SU-DHL-6 (cell line): Measurements from ENCODE around the gene TREH.

Experiments
- H2AFZ ChIP-seq: fragments of 200-600 bp; sonication (generic); 2 replicates; pipeline ENCODE4 v1.6.1; 2014; ENCODE audit warnings: low read depth, mild to moderate bottlenecking, moderate library complexity, mixed read lengths, antibody characterized with exemption, low read length; ENCODE audit not compliant: severe bottlenecking
- H3F3A ChIP-seq: fragments of 200-600 bp; shearing (Covaris generic); 2 replicates; pipeline ENCODE4 v1.6.0; 2016; ENCODE audit warnings: antibody characterized with exemption, mild to moderate bottlenecking; ENCODE audit not compliant: insufficient read depth
- H3K27ac ChIP-seq: fragments of 200-600 bp; sonication (generic); 2 replicates; pipeline ENCODE4 v1.5.1; 2016; ENCODE audit warnings: low read depth, mild to moderate bottlenecking, low read length, moderate library complexity, mixed read lengths
- H3K27me3 ChIP-seq: fragments of 200-600 bp; sonication (generic), shearing (Covaris generic); 2 replicates; pipeline ENCODE4 v1.6.0; 2014; ENCODE audit warnings: mild to moderate bottlenecking, low read length
- H3K36me3 ChIP-seq: fragments of 200-600 bp; sonication (generic); 2 replicates; pipeline ENCODE4 v1.6.1; 2014; ENCODE audit warnings: mild to moderate bottlenecking, low read length, mixed read lengths
- H3K4me2 ChIP-seq: fragments of 300-600, 200-600 bp; shearing (Covaris generic), sonication (generic); 2 replicates; pipeline ENCODE4 v1.6.0; 2014; ENCODE audit warnings: low read length, low read depth, mild to moderate bottlenecking; ENCODE audit not compliant: poor library complexity, severe bottlenecking
- H3K4me3 ChIP-seq: fragments of 200-600 bp; sonication (generic); 2 replicates; pipeline ENCODE4 v1.5.1; 2014; ENCODE audit warnings: antibody characterized with exemption, low read length, mild to moderate bottlenecking, mixed read lengths; ENCODE audit not compliant: insufficient read depth, poor library complexity, severe bottlenecking
- H3K79me2 ChIP-seq: fragments of 200-600 bp; sonication (generic); 2 replicates; pipeline ENCODE4 v1.6.1; 2014; ENCODE audit warnings: mild to moderate bottlenecking, low read length, moderate library complexity; ENCODE audit not compliant: insufficient read depth
- H3K9ac ChIP-seq: fragments of 200-600 bp; sonication (generic); 2 replicates; pipeline ENCODE4 v1.7.0; 2014; ENCODE audit warnings: mild to moderate bottlenecking, low read length
- H3K9me2 ChIP-seq: fragments of 200-600 bp; sonication (generic); replicated peaks from 2 replicates; pipeline ENCODE4 v1.6.1; 2014; ENCODE audit warnings: low read length; ENCODE audit not compliant: insufficient read depth
- H3K9me3 ChIP-seq: fragments of 200-600 bp; sonication (generic); 2 replicates; pipeline ENCODE4 v1.6.1; 2014; ENCODE audit warnings: low read length, mixed read lengths; ENCODE audit not compliant: insufficient read depth
- H4K20me1 ChIP-seq: fragments of 200-600 bp; sonication (generic); 2 replicates; pipeline ENCODE4 v1.6.1; 2014; ENCODE audit warnings: low read depth, mild to moderate bottlenecking, antibody characterized with exemption, low read length, moderate library complexity, mixed read lengths
- EZH2phosphoT487 ChIP-seq: fragments of 200-600 bp; sonication (generic), shearing (Covaris generic); conservative IDR thresholded peaks from 2 replicates; pipeline ENCODE4 v1.6.1; 2018; ENCODE audit warnings: mild to moderate bottlenecking, antibody characterized with exemption, low read length, moderate library complexity, mixed read lengths
- TF ChIP-seq, protein P1 (sequence below): fragments of 200-600 bp; sonication (generic); IDR thresholded peaks from one replicate; pipeline ENCODE4 v1.5.1; 2017; ENCODE audit warnings: antibody characterized with exemption, mild to moderate bottlenecking, low read length, moderate library complexity; ENCODE audit not compliant: insufficient read depth, poor library complexity, severe bottlenecking

TREH gene

DNA sequence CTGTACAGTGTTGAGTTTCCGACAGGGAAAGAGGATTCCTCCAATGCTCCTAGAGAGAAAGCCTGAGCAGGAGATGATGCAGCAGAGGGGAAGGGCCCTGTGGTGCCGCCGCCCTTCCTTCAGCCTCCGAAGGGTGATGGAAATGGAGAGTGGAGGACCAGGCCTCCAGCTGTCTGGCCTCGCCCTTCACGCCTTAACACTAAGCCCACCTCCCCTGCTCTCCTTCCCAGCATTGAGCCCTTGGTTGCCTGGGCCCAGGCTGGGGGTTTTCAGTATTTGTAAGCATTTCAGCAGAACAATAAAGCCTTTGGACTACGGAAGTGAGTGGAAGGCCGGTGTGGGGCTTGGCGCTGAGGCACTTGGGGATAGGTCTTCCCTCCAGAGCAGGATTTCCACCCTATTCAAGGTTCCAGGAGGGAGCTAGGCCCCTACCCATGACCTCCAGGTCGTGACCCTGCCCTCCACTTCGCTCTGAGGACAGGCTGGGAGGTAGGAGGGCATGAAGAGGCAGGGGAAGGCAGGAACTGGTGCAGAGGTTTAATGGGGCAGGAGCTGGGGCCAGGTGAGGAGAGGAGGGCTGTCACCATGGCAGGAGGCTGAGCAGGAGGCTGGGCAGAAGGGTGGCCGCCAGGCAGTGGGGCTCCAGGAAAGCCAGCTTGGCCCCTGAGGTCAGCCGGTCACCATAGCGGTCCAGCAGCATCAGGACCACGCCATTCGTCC, 21.6 kb downstream of the TREH start:
- Histone ChIP-seq H3K27ac (no peak overlapping the region), H2AFZ (no peak overlapping the region), H4K20me1 (no peaks in the 10 kb centered on the region), H3K79me2 (no peaks in the 10 kb centered on the region), H3F3A (no peaks in the 10 kb centered on the region), H3K9ac (no peak overlapping the region), H3K9me2 (no peaks in the 10 kb centered on the region), H3K36me3 (no peaks in the 10 kb centered on the region), H3K27me3 (no peaks in the 10 kb centered on the region), H3K4me2 (no peak overlapping the region), H3K4me3 (no peak overlapping the region), H3K9me3 (no peaks in the 10 kb centered on the region)
- TF ChIP-seq, protein P1, sequence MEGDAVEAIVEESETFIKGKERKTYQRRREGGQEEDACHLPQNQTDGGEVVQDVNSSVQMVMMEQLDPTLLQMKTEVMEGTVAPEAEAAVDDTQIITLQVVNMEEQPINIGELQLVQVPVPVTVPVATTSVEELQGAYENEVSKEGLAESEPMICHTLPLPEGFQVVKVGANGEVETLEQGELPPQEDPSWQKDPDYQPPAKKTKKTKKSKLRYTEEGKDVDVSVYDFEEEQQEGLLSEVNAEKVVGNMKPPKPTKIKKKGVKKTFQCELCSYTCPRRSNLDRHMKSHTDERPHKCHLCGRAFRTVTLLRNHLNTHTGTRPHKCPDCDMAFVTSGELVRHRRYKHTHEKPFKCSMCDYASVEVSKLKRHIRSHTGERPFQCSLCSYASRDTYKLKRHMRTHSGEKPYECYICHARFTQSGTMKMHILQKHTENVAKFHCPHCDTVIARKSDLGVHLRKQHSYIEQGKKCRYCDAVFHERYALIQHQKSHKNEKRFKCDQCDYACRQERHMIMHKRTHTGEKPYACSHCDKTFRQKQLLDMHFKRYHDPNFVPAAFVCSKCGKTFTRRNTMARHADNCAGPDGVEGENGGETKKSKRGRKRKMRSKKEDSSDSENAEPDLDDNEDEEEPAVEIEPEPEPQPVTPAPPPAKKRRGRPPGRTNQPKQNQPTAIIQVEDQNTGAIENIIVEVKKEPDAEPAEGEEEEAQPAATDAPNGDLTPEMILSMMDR: no peak
- TF ChIP-seq EZH2phosphoT487: no peak

DNA sequence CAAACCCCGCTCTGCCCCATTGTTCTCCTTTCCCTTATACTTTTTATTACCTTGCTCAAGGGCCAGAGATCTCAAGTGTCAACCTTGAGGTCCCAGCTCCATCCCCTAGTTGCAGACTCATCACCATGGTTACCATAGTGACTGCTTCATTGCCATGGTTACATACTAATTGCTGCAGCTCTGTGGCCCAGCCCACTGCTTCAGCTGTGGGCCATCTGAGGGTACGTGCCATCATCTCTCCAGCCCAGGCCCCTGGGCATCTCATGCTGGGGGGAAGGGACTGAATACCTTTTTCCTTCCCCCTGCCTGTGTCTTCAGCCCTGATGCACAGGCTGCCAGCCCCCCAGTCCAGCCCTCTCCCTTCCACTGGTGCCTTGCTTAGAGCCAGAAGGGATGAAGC, 22.2 kb downstream of the TREH start:
- H3K9me3 ChIP-seq: no peaks in the 10 kb centered on the region
- H3K27me3 ChIP-seq: no peaks in the 10 kb centered on the region
- no peaks in the 10 kb centered on the region for H3K36me3 ChIP-seq
- no peaks in the 10 kb centered on the region for H3F3A ChIP-seq
- H2AFZ ChIP-seq: no peak overlapping the region
- H4K20me1 ChIP-seq: no peaks in the 10 kb centered on the region
- H3K27ac ChIP-seq: no peak overlapping the region
- no peak for TF ChIP-seq EZH2phosphoT487
- TF ChIP-seq, protein P1: no peak
- H3K9ac ChIP-seq: no peak overlapping the region
- H3K4me3 ChIP-seq: no peak overlapping the region
- no peaks in the 10 kb centered on the region for H3K9me2 ChIP-seq
- no peaks in the 10 kb centered on the region for H3K79me2 ChIP-seq
- H3K4me2 ChIP-seq: no peak overlapping the region

DNA sequence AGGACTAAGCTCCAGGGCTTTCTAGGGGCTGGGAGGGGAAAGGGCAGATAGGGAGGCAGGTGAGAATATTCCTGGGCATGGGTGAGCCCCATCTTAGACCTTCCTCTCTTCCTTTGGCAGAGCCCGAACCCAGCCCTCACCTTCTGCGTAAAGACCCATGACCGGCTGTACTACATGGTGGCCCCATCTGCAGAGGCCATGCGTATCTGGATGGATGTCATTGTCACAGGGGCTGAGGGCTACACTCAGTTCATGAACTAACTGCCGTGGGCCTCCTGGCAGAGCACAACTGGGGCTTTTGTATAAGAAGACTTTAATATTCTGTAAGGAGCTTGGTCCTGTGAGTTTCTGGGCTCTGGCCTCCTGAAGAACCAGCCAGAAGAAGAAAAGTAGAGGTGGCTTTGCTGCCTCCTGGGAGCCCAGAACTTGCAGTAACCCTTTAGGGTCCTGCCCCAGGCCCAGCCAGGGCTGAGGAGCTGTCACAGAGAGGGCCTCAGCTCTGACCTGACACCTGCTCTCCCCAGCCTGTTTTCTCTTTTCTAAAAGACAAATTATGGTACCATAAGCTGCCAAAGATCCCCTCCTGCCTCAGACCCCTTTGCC, 22.8 kb downstream of the TREH start:
- Histone ChIP-seq H2AFZ (no peak overlapping the region), H3K9ac (no peak overlapping the region), H3K27ac (no peak overlapping the region), H3K9me2 (no peaks in the 10 kb centered on the region), H3F3A (no peaks in the 10 kb centered on the region), H3K79me2 (no peaks in the 10 kb centered on the region), H4K20me1 (no peaks in the 10 kb centered on the region), H3K36me3 (no peaks in the 10 kb centered on the region), H3K9me3 (no peaks in the 10 kb centered on the region), H3K27me3 (no peaks in the 10 kb centered on the region), H3K4me2 (no peak overlapping the region), H3K4me3 (no peak overlapping the region)
- TF ChIP-seq, protein P1: no peak
- no peak for TF ChIP-seq EZH2phosphoT487
